ENCODE data around the gene KISS1. TPM values are rescaled to one million over a fixed set of nuclear protein-coding genes. Genes with fewer than 3 reads are reported as not detected.
"Not testable (repeated sequence)": the region's sequence is repeated elsewhere in the genome, so short reads cannot be mapped to it uniquely, and the experiment has no call there.

Gene KISS1
- 0.14 TPM in 1 of 2 replicates, not detected in the other for total RNA-seq

GRCh38 chr1:204196068-204196795 is at the start of gene KISS1:
TSS of gene KISS1 (minus strand) at chr1:204196491. CDS start at chr1:204192876, 3,615 bp downstream.
- no peak for DNase-seq

GRCh38 chr1:204242920-204243319 is 46.6 kb upstream of the KISS1 start:
- no peak for DNase-seq

GRCh38 chr1:204241914-204242313 is 45.6 kb upstream of the KISS1 start:
- no peak for DNase-seq

GRCh38 chr1:204241050-204241449 is 44.8 kb upstream of the KISS1 start:
- DNase-seq: no peak

- peak; percentile 14 for DNase-seq
Measured at GRCh38 chr1:204240233-204240632, 43.9 kb upstream of the KISS1 start.

- not testable (repeated sequence) for DNase-seq
Measured at GRCh38 chr1:204239401-204239800, 43.1 kb upstream of the KISS1 start.

GRCh38 chr1:204238520-204238919 is 42.2 kb upstream of the KISS1 start:
- DNase-seq: not testable (repeated sequence)

- not testable (repeated sequence) for DNase-seq
Measured at GRCh38 chr1:204237515-204237914, 41.2 kb upstream of the KISS1 start.

GRCh38 chr1:204232526-204232925 is 36.2 kb upstream of the KISS1 start:
- no peak for DNase-seq

GRCh38 chr1:204230211-204230610 is 33.9 kb upstream of the KISS1 start:
- no peak for DNase-seq

GRCh38 chr1:204228896-204229295 is 32.6 kb upstream of the KISS1 start:
- DNase-seq: no peak

GRCh38 chr1:204227996-204228785 is 31.9 kb upstream of the KISS1 start:
- no peak for DNase-seq

GRCh38 chr1:204227351-204227750 is 31.1 kb upstream of the KISS1 start:
- no peak for DNase-seq

- no peak for DNase-seq
Measured at GRCh38 chr1:204225841-204226735, 29.8 kb upstream of the KISS1 start.

- no peak for DNase-seq
Measured at GRCh38 chr1:204224655-204225054, 28.4 kb upstream of the KISS1 start.

GRCh38 chr1:204223129-204223860 is 27.0 kb upstream of the KISS1 start:
- no peak for DNase-seq

GRCh38 chr1:204222764-204223055 is 26.4 kb upstream of the KISS1 start:
- no peak for DNase-seq

- no peak for DNase-seq
Measured at GRCh38 chr1:204222006-204222763, 25.9 kb upstream of the KISS1 start.

- DNase-seq: no peak
Measured at GRCh38 chr1:204221271-204221670, 25.0 kb upstream of the KISS1 start.

GRCh38 chr1:204219971-204220616 is 23.8 kb upstream of the KISS1 start:
- DNase-seq: no peak

GRCh38 chr1:204218552-204218951 is 22.3 kb upstream of the KISS1 start:
- no peak for DNase-seq

Measured in dermis blood vessel endothelial cell (primary cell).